ENCODE measurements around the gene FBLN2. TPM values are rescaled to one million over a fixed set of nuclear protein-coding genes. Genes with fewer than 3 reads are reported as not detected.

FBLN2 gene
- total and polyA plus RNA-seq, 10 of the 15 experiments (the other 5 are each of a cell fraction or from before 2014, with no cell fraction given) = 0.03 to 0.41 (median 0.12) TPM; not detected in 2

GRCh38 chr3:13596426-13597205 lies 47.7 kb downstream of the FBLN2 start (continued):
- TF ChIP-seq ZBTB40 (IDR thresholded peaks at IDR 0.05; ENCODE audit: borderline replicate concordance) = no peak
- TF ChIP-seq IRF4 (IDR thresholded peaks at IDR 0.05; ENCODE audit: low read depth, low read length) = no peak

- ChIA-PET POLR2A (no interaction called here), CTCF (no interaction called here), SMC1A (ENCODE audit: uncharacterized antibody, unreplicated experiment) (no interaction called here), RAD21 (ENCODE audit: unreplicated experiment) (no interaction called here)
- no peak overlapping the region for H3K9ac ChIP-seq (ENCODE audit: control insufficient read depth, insufficient read depth, low read length)
- no peak for ATAC-seq
- no TSS peak for BruUV-seq (replicated peaks)
- no peaks in the 10 kb centered on the region for H4K20me1 ChIP-seq (ENCODE audit: control insufficient read depth, insufficient read depth)
- H3K9me3 ChIP-seq (replicated peaks; ENCODE audit: control insufficient read depth, insufficient read depth, low read length) = no peaks in the 10 kb centered on the region
- no peaks in the 10 kb centered on the region for H3K79me2 ChIP-seq (ENCODE audit: control insufficient read depth, insufficient read depth, low read length)
- no peak overlapping the region for H3K27ac ChIP-seq (ENCODE audit: control insufficient read depth, insufficient read depth)
- no peak overlapping the region for H3K4me2 ChIP-seq (ENCODE audit: control insufficient read depth, insufficient read depth)
- no peaks in the 10 kb centered on the region; a peak in 2 of 4 replicates for H3K27me3 ChIP-seq (replicated peaks in 1 of 2; ENCODE audit: control insufficient read depth in 2 of 2, insufficient read depth in 2 of 2, low read length in 1 of 2)
- no peak for FAIRE-seq
- no peak overlapping the region for H3K4me3 ChIP-seq
- no peaks in the 10 kb centered on the region for H3K4me1 ChIP-seq (ENCODE audit: control insufficient read depth, insufficient read depth, low read length)
- H2AFZ ChIP-seq (ENCODE audit: control insufficient read depth, low read depth, low read length) = no peak overlapping the region
- DNase-seq (ENCODE audit: low read depth, low spot score) = no peak
- H3K36me3 ChIP-seq (ENCODE audit: control insufficient read depth in 2 of 2, insufficient read depth in 2 of 2, low read length in 1 of 2) = no peaks in the 10 kb centered on the region
- intact Hi-C loops (cut with micrococcal nuclease; ENCODE audit: unreplicated experiment) = no loop called here
- 15% methylated on average over 8 of the region's 8 CpGs for WGBS (ENCODE audit: insufficient coverage, insufficient replicate concordance, low lambda C conversion rate, missing lambda C conversion rate)
- in situ Hi-C loops (cut with MboI) = no loop called here
- no peak for TF ChIP-seq NKRF (conservative IDR thresholded peaks at IDR 0.05)
- no peak for TF ChIP-seq HDAC6 (IDR thresholded peaks at IDR 0.05; ENCODE audit: unreplicated experiment)
- TF ChIP-seq HDGF (IDR thresholded peaks at IDR 0.05) = no peak
- no peak for TF ChIP-seq FOS (IDR thresholded peaks at IDR 0.05; ENCODE audit: borderline replicate concordance, extremely low read depth, insufficient read length)
- TF ChIP-seq NFYB (IDR thresholded peaks at IDR 0.05; ENCODE audit: insufficient read depth, low read depth, low read length) = no peak
- TF ChIP-seq ZBTB40 (IDR thresholded peaks at IDR 0.05; ENCODE audit: borderline replicate concordance) = no peak
- no peak for TF ChIP-seq IKZF2 (IDR thresholded peaks at IDR 0.05)
- TF ChIP-seq ZNF622 (IDR thresholded peaks at IDR 0.05) = no peak
- TF ChIP-seq RELA (IDR thresholded peaks at IDR 0.05; ENCODE audit: borderline replicate concordance, partially characterized antibody) = no peak
- no peak for TF ChIP-seq FOXK2 (IDR thresholded peaks at IDR 0.05)
- TF ChIP-seq TCF7 (IDR thresholded peaks at IDR 0.05; ENCODE audit: borderline replicate concordance) = no peak
These were observed 48.7 kb downstream of the FBLN2 start for GRCh38 chr3:13597661-13598060.

Measured in GM12878 (cell line).